K562 (cell line): ENCODE measurements around the gene MAGEC2. TPM values are rescaled to one million over a fixed set of nuclear protein-coding genes. Genes with fewer than 3 reads are reported as not detected.

Experiments used
- ATAC-seq: fragments of 200-7000 bp; cut with Tn5 transposase; 3 replicates; pipeline ENCODE4 v1.9.1; 2020; ENCODE audit warnings: moderate library complexity
- BruUV-seq: library from RNA; stranded (reverse); fragments of 400-500 nt; replicated peaks from 2 replicates; lab custom pipeline; 2021; lab: Mats Ljungman, UMichigan
- CTCF ChIA-PET: fragments of 300-600 bp; formaldehyde crosslinking; extraction: SDS; loops from one replicate; lab custom pipeline; 2021; ENCODE audit warnings: low intra/inter-chr PET ratio; lab: Yijun Ruan, JAX
- POLR2A ChIA-PET: fragments of 300-600, 350-650 bp; sonication (Branson Sonifier 250); formaldehyde crosslinking; extraction: SDS; loops from one replicate; lab custom pipeline; 2021; ENCODE audit warnings: antibody characterized with exemption, inconsistent platforms; lab: Yijun Ruan, JAX
- DNase-seq, 4 experiments: peaks; one replicate each; pipeline versions ENCODE4 v3.0.0 to v3.0.0-alpha.2; 2011 to 2018; ENCODE audit warnings: low spot score in 3 of 4, mixed read lengths in 3 of 4; ENCODE audit errors: extremely low read depth in 1 of 4
- FAIRE-seq: peaks from 2 replicates; lab custom pipeline; 2011; peaks lifted over from hg19 to GRCh38; lab: Jason Lieb, UNC
- H2AFZ ChIP-seq: 2 replicates; pipeline ENCODE4 v1.6.0; 2011; ENCODE audit warnings: low read depth, low read length, control low read depth, inconsistent platforms
- H3K27ac ChIP-seq: fragments of 200-600 bp; 3 replicates; pipeline ENCODE4 v1.8.0; 2011; ENCODE audit warnings: low read depth, mild to moderate bottlenecking, control low read depth, inconsistent platforms, low read length, moderate library complexity, mixed read lengths; ENCODE audit errors: extremely low read depth
- H3K27me3 ChIP-seq, 2 experiments: fragments of 300-600 bp in 1 of 2; 2 replicates in 1 of 2; 3 replicates in 1 of 2; pipeline versions ENCODE4 v1.6.0 to v1.8.0; 2011; ENCODE audit warnings: inconsistent platforms in 2 of 2, low read length in 2 of 2, mild to moderate bottlenecking in 1 of 2, mixed read lengths in 1 of 2, moderate library complexity in 1 of 2; ENCODE audit not compliant: control insufficient read depth in 2 of 2, insufficient read depth in 2 of 2
- H3K36me3 ChIP-seq: fragments of 300-600 bp; 3 replicates; pipeline ENCODE4 v1.8.0; 2011; ENCODE audit warnings: mild to moderate bottlenecking, low read length, inconsistent platforms; ENCODE audit not compliant: control insufficient read depth, insufficient read depth
- H3K4me1 ChIP-seq, 2 experiments: fragments of 200-600 bp in 1 of 2; replicated peaks in 1 of 2; 2 replicates in 1 of 2; 3 replicates in 1 of 2; pipeline versions ENCODE4 v1.5.1 to v1.8.0; 2011; ENCODE audit warnings: inconsistent platforms in 2 of 2, low read length in 2 of 2, mild to moderate bottlenecking in 1 of 2, mixed read lengths in 1 of 2, moderate library complexity in 1 of 2; ENCODE audit not compliant: control insufficient read depth in 2 of 2, insufficient read depth in 2 of 2
- H3K4me2 ChIP-seq: 2 replicates; pipeline ENCODE4 v1.6.1; 2011; ENCODE audit warnings: low read length, control low read depth, inconsistent platforms, mixed read lengths; ENCODE audit not compliant: insufficient read depth
- H3K4me3 ChIP-seq: fragments of 200-600 bp; sonication (generic), shearing (Covaris generic); 2 replicates; pipeline ENCODE4 v1.5.1; 2016; ENCODE audit warnings: control low read depth, inconsistent platforms
- H3K79me2 ChIP-seq: fragments of 200-600 bp; 3 replicates; pipeline ENCODE4 v1.8.0; 2011; ENCODE audit warnings: low read length, inconsistent platforms; ENCODE audit not compliant: control insufficient read depth, insufficient read depth
- H3K9ac ChIP-seq, 2 experiments: 2 replicates each; pipeline versions ENCODE4 v1.6.0 to v1.6.1; 2011; ENCODE audit warnings: low read depth in 2 of 2, low read length in 2 of 2, control low read depth in 1 of 2, inconsistent platforms in 1 of 2, mild to moderate bottlenecking in 1 of 2, mixed read lengths in 1 of 2; ENCODE audit not compliant: insufficient read depth in 1 of 2
- H3K9me1 ChIP-seq: one replicate; pipeline ENCODE4 v1.6.0; 2011; ENCODE audit warnings: inconsistent platforms, mild to moderate bottlenecking, low read length, moderate library complexity; ENCODE audit not compliant: control insufficient read depth, insufficient read depth
- H3K9me3 ChIP-seq: replicated peaks from 2 replicates; pipeline ENCODE4 v1.5.1; 2011; ENCODE audit warnings: low read depth, low read length, inconsistent platforms; ENCODE audit not compliant: control insufficient read depth, insufficient read depth
- H4K20me1 ChIP-seq: replicated peaks from 2 replicates; pipeline ENCODE4 v1.6.1; 2011; ENCODE audit warnings: low read length, inconsistent platforms, mixed read lengths; ENCODE audit not compliant: control insufficient read depth, insufficient read depth
- BMI1 ChIP-seq: fragments of 150-350 bp; IDR thresholded peaks from 2 replicates; pipeline ENCODE4 v1.6.1; 2014; ENCODE audit warnings: low read length
- BRF1 ChIP-seq: IDR thresholded peaks from 3 replicates; pipeline ENCODE4 v1.6.1; 2011; ENCODE audit warnings: borderline replicate concordance, mild to moderate bottlenecking; ENCODE audit not compliant: insufficient read length; ENCODE audit errors: extremely low read depth
- JUNB ChIP-seq: fragments of 450-650 bp; formaldehyde crosslinking; conservative IDR thresholded peaks from 2 replicates; pipeline ENCODE4 v1.4.0; 2020; ENCODE audit warnings: mild to moderate bottlenecking
- LEF1 ChIP-seq: fragments of 450-650 bp; IDR thresholded peaks from 2 replicates; pipeline ENCODE4 v1.6.1; 2016; ENCODE audit warnings: mild to moderate bottlenecking
- MCM2 ChIP-seq: fragments of 450-650 bp; IDR thresholded peaks from 2 replicates; pipeline ENCODE4 v1.6.1; 2017; ENCODE audit warnings: low read depth, mild to moderate bottlenecking
- MEF2A ChIP-seq: IDR thresholded peaks from 2 replicates; pipeline ENCODE4 v1.6.1; 2011; ENCODE audit warnings: low read depth, mild to moderate bottlenecking, low read length, moderate library complexity; ENCODE audit not compliant: control insufficient read depth
- NFIC ChIP-seq: fragments of 450-650 bp; IDR thresholded peaks from 2 replicates; pipeline ENCODE4 v1.6.1; 2017; ENCODE audit warnings: mild to moderate bottlenecking, inconsistent platforms
- PHF20 ChIP-seq: fragments of 450-650 bp; IDR thresholded peaks from 2 replicates; pipeline ENCODE4 v1.6.1; 2018; ENCODE audit not compliant: partially characterized antibody
- SRSF9 ChIP-seq: fragments of 200-400 bp; formaldehyde crosslinking; IDR thresholded peaks from 2 replicates; pipeline ENCODE4 v1.6.1; 2017; ENCODE audit warnings: low read depth, low read length, borderline replicate concordance
- ZEB2 ChIP-seq: fragments of 450-650 bp; IDR thresholded peaks from 2 replicates; pipeline ENCODE4 v1.6.1; 2016
- ZNF12 ChIP-seq: sonication (generic); formaldehyde crosslinking; IDR thresholded peaks from 2 replicates; pipeline ENCODE4 v1.4.0; 2020; ENCODE audit warnings: mild to moderate bottlenecking, missing genetic modification reagents
- ZNF143 ChIP-seq: sonication (generic); formaldehyde crosslinking; IDR thresholded peaks from 2 replicates; pipeline ENCODE4 v1.9.0; 2022; ENCODE audit warnings: mild to moderate bottlenecking, missing genetic modification reagents
- ZNF184 ChIP-seq: sonication (generic); formaldehyde crosslinking; IDR thresholded peaks from 2 replicates; pipeline ENCODE4 v1.5.0; 2020; ENCODE audit warnings: missing genetic modification reagents
- WGBS: fragments of 100-300 bp; shearing (Covaris generic); methylation state at CpG from one replicate; pipeline ENCODE4 v1.1.6; 2016; ENCODE audit warnings: low coverage, mixed read lengths; ENCODE audit not compliant: insufficient coverage; ENCODE audit errors: missing lambda C conversion rate; 5-methylcytosine and 5-hydroxymethylcytosine counted together
- in situ Hi-C: fragments of 300-500 bp; cut with MboI; formaldehyde crosslinking; loops from 4 replicates; pipeline ENCODE4 v1.15.0; 2018; ENCODE audit warnings: inconsistent platforms, mixed read lengths
- intact Hi-C: fragments of 100-400 bp; cut with micrococcal nuclease; formaldehyde crosslinking; loops from 2 replicates; pipeline ENCODE4 v1.14.2; 2022
- polyA plus RNA-seq, 8 experiments: library from polyadenylated mRNA; depleted of rRNA in 4 of 8; stranded (reverse) in 5 of 8; unstranded in 3 of 8; fragments of >200 nt; fragmentation: Nextera tagmentation in 2 of 8; fragmentation: Illumina TruSeq in 1 of 8; extraction: Ambion mirVana in 2 of 8; extraction: Trizol in 1 of 8; gene quantifications; 2 replicates each; pipeline versions ENCODE4 v1.2.1 to v1.2.3, GENCODE V29; 2011 to 2014; ENCODE audit warnings: inconsistent platforms in 1 of 8, missing spikeins in 1 of 8
- total RNA-seq, 7 experiments: library from RNA; depleted of rRNA in 6 of 7; stranded (reverse); fragments of >200 nt in 6 of 7; fragmentation: Illumina TruSeq in 2 of 7; extraction: Trizol in 2 of 7; gene quantifications; 2 replicates each; pipeline versions ENCODE4 v1.2.1 to v1.2.3, GENCODE V29; 2011 to 2021; ENCODE audit warnings: low replicate concordance in 1 of 7
- TF ChIP-seq, protein P1 (sequence below): fragments of 450-650 bp; conservative IDR thresholded peaks from 2 replicates; pipeline ENCODE4 v1.6.1; 2016; ENCODE audit warnings: missing genetic modification characterization, low read depth, mild to moderate bottlenecking, control low read depth, missing compliant biosample characterization
- TF ChIP-seq, protein P2 (sequence below): fragments of 450-650 bp; IDR thresholded peaks from 2 replicates; pipeline ENCODE4 v1.6.1; 2017; ENCODE audit warnings: mild to moderate bottlenecking, moderate library complexity

Gene MAGEC2
- total and polyA plus RNA-seq, 9 of the 15 experiments (the other 6 are each of a cell fraction or from before 2014, with no cell fraction given): 9.1 to 174 (median 78.0) TPM

DNA sequence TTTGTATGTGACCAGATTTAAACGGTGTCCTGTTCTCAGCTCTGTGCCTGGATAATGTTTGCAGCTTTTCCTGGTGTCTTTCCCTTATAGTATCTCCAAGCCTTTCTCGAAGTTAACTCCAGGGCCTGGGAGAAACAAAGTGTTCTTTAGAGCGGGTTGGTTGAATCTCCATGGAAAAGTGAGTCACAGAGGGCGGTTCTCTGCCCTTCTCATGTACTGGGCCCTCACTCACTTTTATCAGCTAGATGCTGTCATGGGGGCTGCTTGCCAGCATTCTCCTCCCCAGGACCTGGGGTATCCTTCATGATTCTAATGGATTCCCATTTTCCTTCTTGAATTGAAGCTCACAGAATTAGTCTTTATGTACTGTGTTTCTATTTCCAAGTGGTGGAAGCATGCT lies 46.1 kb upstream of the MAGEC2 start (continued):
- TF ChIP-seq ZNF143 (CRISPR knock-in tag) (no peak), BMI1 (no peak), BRF1 (no peak)
- TF ChIP-seq, protein P1, sequence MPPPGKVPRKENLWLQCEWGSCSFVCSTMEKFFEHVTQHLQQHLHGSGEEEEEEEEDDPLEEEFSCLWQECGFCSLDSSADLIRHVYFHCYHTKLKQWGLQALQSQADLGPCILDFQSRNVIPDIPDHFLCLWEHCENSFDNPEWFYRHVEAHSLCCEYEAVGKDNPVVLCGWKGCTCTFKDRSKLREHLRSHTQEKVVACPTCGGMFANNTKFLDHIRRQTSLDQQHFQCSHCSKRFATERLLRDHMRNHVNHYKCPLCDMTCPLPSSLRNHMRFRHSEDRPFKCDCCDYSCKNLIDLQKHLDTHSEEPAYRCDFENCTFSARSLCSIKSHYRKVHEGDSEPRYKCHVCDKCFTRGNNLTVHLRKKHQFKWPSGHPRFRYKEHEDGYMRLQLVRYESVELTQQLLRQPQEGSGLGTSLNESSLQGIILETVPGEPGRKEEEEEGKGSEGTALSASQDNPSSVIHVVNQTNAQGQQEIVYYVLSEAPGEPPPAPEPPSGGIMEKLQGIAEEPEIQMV (tag): no peak
- TF ChIP-seq, all 486 proteins: peak for 0

DNA sequence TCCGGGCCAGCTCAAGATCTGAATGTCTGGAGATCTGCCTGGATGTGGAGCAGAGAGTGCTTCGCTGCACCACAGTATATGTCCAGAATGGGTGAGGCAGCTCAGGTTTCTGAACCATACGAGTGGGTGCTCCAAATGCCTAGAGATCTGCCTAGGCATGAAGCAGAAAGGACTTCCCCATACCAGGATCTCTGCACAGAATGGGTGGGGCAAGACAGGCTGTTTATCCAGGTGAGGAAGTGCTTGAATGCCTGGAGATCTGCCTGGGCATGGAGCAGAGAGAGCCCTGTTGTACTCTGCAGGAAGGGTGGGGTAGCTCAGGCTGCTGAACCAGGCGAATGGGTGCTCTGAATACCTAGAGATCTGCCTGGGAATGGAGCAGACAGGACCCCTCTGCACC lies 45.4 kb upstream of the MAGEC2 start:
- Histone ChIP-seq H3K27ac (no peak overlapping the region), H3K36me3 (no peaks in the 10 kb centered on the region), H3K9me3 (no peaks in the 10 kb centered on the region), H3K4me3 (no peak overlapping the region), H3K9ac (no peak overlapping the region), H4K20me1 (no peaks in the 10 kb centered on the region), H2AFZ (no peak overlapping the region), H3K4me1 (no peaks in the 10 kb centered on the region), H3K9me1 (no peaks in the 10 kb centered on the region), H3K4me2 (no peak overlapping the region), H3K27me3 (no peaks in the 10 kb centered on the region), H3K79me2 (no peaks in the 10 kb centered on the region)
- ATAC-seq (no peak), FAIRE-seq (no peak), DNase-seq (no peak)
- WGBS: 0% methylated on average over 3 of the region's 4 CpGs
- in situ Hi-C loops: no loop called here
- BruUV-seq: no TSS peak
- POLR2A ChIA-PET: no interaction called here
- intact Hi-C loops: no loop called here
- TF ChIP-seq ZNF12 (no peak), JUNB (CRISPR knock-in tag) (no peak), SRSF9 (no peak), LEF1 (no peak), PHF20 (no peak), MEF2A (no peak), MCM2 (no peak), ZNF184 (no peak), ZEB2 (no peak), NFIC (no peak)
- TF ChIP-seq, protein P2, sequence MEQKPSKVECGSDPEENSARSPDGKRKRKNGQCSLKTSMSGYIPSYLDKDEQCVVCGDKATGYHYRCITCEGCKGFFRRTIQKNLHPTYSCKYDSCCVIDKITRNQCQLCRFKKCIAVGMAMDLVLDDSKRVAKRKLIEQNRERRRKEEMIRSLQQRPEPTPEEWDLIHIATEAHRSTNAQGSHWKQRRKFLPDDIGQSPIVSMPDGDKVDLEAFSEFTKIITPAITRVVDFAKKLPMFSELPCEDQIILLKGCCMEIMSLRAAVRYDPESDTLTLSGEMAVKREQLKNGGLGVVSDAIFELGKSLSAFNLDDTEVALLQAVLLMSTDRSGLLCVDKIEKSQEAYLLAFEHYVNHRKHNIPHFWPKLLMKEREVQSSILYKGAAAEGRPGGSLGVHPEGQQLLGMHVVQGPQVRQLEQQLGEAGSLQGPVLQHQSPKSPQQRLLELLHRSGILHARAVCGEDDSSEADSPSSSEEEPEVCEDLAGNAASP: no peak
- CTCF ChIA-PET: no interaction called here
